Endodermal cell (in vitro differentiated cells): ENCODE measurements around the gene IL10RA. TPM values are rescaled to one million over a fixed set of nuclear protein-coding genes. Genes with fewer than 3 reads are reported as not detected.

Source experiments
- DNase-seq: peaks from one replicate; pipeline ENCODE4 v3.0.0-alpha.2; 2017
- H3K27ac ChIP-seq: 2 replicates; pipeline ENCODE4 v1.5.1; 2013; ENCODE audit warnings: mild to moderate bottlenecking, low read depth, low read length, moderate library complexity
- H3K27me3 ChIP-seq: 2 replicates; pipeline ENCODE4 v1.6.1; 2013; ENCODE audit warnings: mild to moderate bottlenecking, low read length, moderate library complexity; ENCODE audit not compliant: insufficient read depth, control insufficient read depth, poor library complexity, severe bottlenecking
- H3K36me3 ChIP-seq: 2 replicates; pipeline ENCODE4 v1.7.0; 2013; ENCODE audit warnings: mild to moderate bottlenecking, low read length, moderate library complexity; ENCODE audit not compliant: control insufficient read depth, insufficient read depth
- H3K4me1 ChIP-seq: one replicate; pipeline ENCODE4 v1.7.0; 2013; ENCODE audit warnings: low read length; ENCODE audit not compliant: control insufficient read depth, insufficient read depth
- H3K4me3 ChIP-seq: 2 replicates; pipeline ENCODE4 v1.5.1; 2013; ENCODE audit warnings: mild to moderate bottlenecking, low read length, moderate library complexity
- H3K9ac ChIP-seq: 2 replicates; pipeline ENCODE4 v1.6.1; 2013; ENCODE audit warnings: mild to moderate bottlenecking, low read length, moderate library complexity; ENCODE audit not compliant: poor library complexity, severe bottlenecking; ENCODE audit errors: extremely low read depth
- H3K9me3 ChIP-seq: 2 replicates; pipeline ENCODE4 v1.6.1; 2013; ENCODE audit warnings: mild to moderate bottlenecking, low read length, moderate library complexity; ENCODE audit not compliant: control insufficient read depth
- H3K27ac Mint-ChIP-seq: 2 replicates; pipeline ENCODE4 v1.8.0; 2020; ENCODE audit warnings: mixed read lengths
- H3K27me3 Mint-ChIP-seq: 2 replicates; pipeline ENCODE4 v1.8.0; 2021; ENCODE audit warnings: mild to moderate bottlenecking, mixed read lengths; ENCODE audit not compliant: insufficient read depth
- H3K36me3 Mint-ChIP-seq: 2 replicates; pipeline ENCODE4 v1.8.0; 2020; ENCODE audit warnings: low read depth, mixed read lengths
- H3K4me1 Mint-ChIP-seq: 2 replicates; pipeline ENCODE4 v1.8.0; 2020; ENCODE audit warnings: mixed read lengths
- H3K4me3 Mint-ChIP-seq: 2 replicates; pipeline ENCODE4 v1.8.0; 2020; ENCODE audit warnings: mild to moderate bottlenecking, moderate library complexity, mixed read lengths
- H3K9me3 Mint-ChIP-seq: 2 replicates; pipeline ENCODE4 v1.8.0; 2020; ENCODE audit warnings: mild to moderate bottlenecking, mixed read lengths
- CTCF ChIP-seq: fragments of 200-600 bp; sonication (generic); conservative IDR thresholded peaks from 2 replicates; pipeline ENCODE4 v1.5.0; 2021; ENCODE audit warnings: antibody characterized with exemption, mild to moderate bottlenecking
- WGBS, 2 experiments: methylation state at CpG; one replicate each; pipeline versions ENCODE4 v1.1.5 to v1.1.7; 2013; ENCODE audit warnings: missing lambda C conversion rate in 2 of 2, mixed read lengths in 1 of 2; ENCODE audit not compliant: insufficient coverage in 1 of 2, insufficient read length in 1 of 2; 5-methylcytosine and 5-hydroxymethylcytosine counted together
- total RNA-seq, 2 donors: library from RNA; stranded (reverse); fragmentation: NEBNext Ultra II Directional in 1 of 2; extraction: Animal tissue kit (Norgen Biotek cat#: 25700) in 1 of 2; gene quantifications; 2 replicates in 1 of 2; 3 replicates in 1 of 2; pipeline ENCODE4 v1.2.1, GENCODE V29; 2021

IL10RA gene
- total RNA-seq, 2 donors from 2014 or later = 0.46 to 0.51 TPM

- no peak overlapping the region for H3K9ac ChIP-seq
- Mint-ChIP-seq H3K9me3 (no peaks in the 10 kb centered on the region), H3K4me1 (no peaks in the 10 kb centered on the region), H3K27ac (no peak overlapping the region), H3K36me3 (no peaks in the 10 kb centered on the region), H3K4me3 (no peak overlapping the region), H3K27me3 (peaks cover 8% of the 10 kb centered on the region)
- no peaks in the 10 kb centered on the region for H3K36me3 ChIP-seq
- peaks cover 4% of the 10 kb centered on the region for H3K9me3 ChIP-seq
- WGBS, 2 experiments = 81 to 100% methylated on average over 1 of the region's 1 CpG
- H3K4me3 ChIP-seq = no peak overlapping the region
- no peaks in the 10 kb centered on the region for H3K4me1 ChIP-seq
- no peak for DNase-seq
- H3K27ac ChIP-seq = no peak overlapping the region
- no peaks in the 10 kb centered on the region for H3K27me3 ChIP-seq
- no peak for TF ChIP-seq CTCF
These were observed 25.8 kb upstream of the IL10RA start for GRCh38 chr11:117960406-117960805.

GRCh38 chr11:117961896-117962295 lies 24.3 kb upstream of the IL10RA start:
- no peak for TF ChIP-seq CTCF
- no peaks in the 10 kb centered on the region for H3K9me3 Mint-ChIP-seq
- no peaks in the 10 kb centered on the region for H3K36me3 ChIP-seq
- no peak overlapping the region for H3K27ac Mint-ChIP-seq
- H3K36me3 Mint-ChIP-seq = no peaks in the 10 kb centered on the region
- H3K27me3 ChIP-seq = no peaks in the 10 kb centered on the region
- H3K27me3 Mint-ChIP-seq = peaks cover 8% of the 10 kb centered on the region
- peaks cover 3% of the 10 kb centered on the region for H3K9me3 ChIP-seq
- no peak overlapping the region for H3K27ac ChIP-seq
- no peaks in the 10 kb centered on the region for H3K4me1 Mint-ChIP-seq
- no peak overlapping the region for H3K9ac ChIP-seq
- no peak overlapping the region for H3K4me3 Mint-ChIP-seq
- no peak overlapping the region for H3K4me3 ChIP-seq
- 86 to 95% methylated on average over 7 to 10 of the region's 10 CpGs for WGBS, 2 experiments
- H3K4me1 ChIP-seq = no peaks in the 10 kb centered on the region
- DNase-seq = peak; percentile 72

GRCh38 chr11:117962826-117963225 lies 23.4 kb upstream of the IL10RA start:
- Mint-ChIP-seq H3K27ac (no peak overlapping the region), H3K4me3 (no peak overlapping the region), H3K27me3 (peaks cover 3% of the 10 kb centered on the region), H3K4me1 (no peaks in the 10 kb centered on the region), H3K9me3 (no peaks in the 10 kb centered on the region), H3K36me3 (no peaks in the 10 kb centered on the region)
- Histone ChIP-seq H3K27ac (no peak overlapping the region), H3K4me3 (no peak overlapping the region), H3K36me3 (no peaks in the 10 kb centered on the region), H3K9ac (no peak overlapping the region), H3K4me1 (no peaks in the 10 kb centered on the region), H3K9me3 (no peaks in the 10 kb centered on the region), H3K27me3 (no peaks in the 10 kb centered on the region)
- no peak for TF ChIP-seq CTCF
- 86 to 97% methylated on average over 1 to 3 of the region's 3 CpGs for WGBS, 2 experiments
- no peak for DNase-seq
